Measurements from ENCODE around the gene NUDT4.

Gene NUDT4

DNA sequence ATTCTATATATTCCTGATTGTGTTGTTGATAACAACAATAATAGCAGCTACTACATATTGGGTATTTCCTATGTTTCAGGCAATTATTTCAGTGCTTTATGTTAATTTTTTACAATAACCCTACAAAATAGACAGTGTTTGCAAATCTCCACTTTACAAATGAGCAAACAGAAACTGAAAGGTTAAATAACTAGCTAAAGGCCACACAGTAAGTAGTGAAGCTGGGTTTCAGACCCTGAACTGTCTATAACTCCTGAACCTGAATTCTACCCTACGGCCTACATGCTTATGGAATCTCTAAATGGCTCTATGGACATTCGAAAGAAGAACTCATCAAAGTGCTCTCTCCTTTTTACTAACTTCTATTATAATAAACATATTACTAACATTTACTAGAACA lies 19.7 kb upstream of the NUDT4 start:
- no peak for ATAC-seq (ENCODE audit: low read depth)
- DNase-seq (ENCODE audit: low spot score in 2 of 2) = no peak
- Mint-ChIP-seq H3K27ac (no peak overlapping the region), H3K27me3 (no peaks in the 10 kb centered on the region), H3K4me1 (peaks cover 3% of the 10 kb centered on the region), H3K9me3 (no peaks in the 10 kb centered on the region), H3K36me3 (no peaks in the 10 kb centered on the region), H3K4me3 (no peak overlapping the region)

DNA sequence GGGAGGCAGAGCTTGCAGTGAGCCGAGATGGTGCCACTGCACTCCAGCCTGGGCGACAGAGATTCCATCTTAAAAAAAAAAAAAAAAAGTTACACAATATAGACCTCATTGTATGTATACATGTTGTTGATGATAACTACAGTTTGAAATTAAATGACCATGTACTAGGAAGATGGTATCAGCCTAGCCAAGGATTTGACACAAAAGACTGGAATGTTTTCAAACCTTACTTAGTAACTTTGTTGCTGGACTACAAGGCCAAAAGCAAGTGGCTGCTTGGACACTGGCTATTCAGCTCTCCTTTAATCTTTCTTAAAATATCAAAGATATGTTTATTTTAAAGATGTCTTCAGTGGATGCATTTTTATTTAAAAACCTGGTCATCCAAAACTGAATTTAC lies 18.9 kb upstream of the NUDT4 start:
- Mint-ChIP-seq H3K27ac (no peak overlapping the region), H3K4me1 (peaks cover 4% of the 10 kb centered on the region), H3K4me3 (no peak overlapping the region), H3K27me3 (no peaks in the 10 kb centered on the region), H3K36me3 (no peaks in the 10 kb centered on the region), H3K9me3 (no peaks in the 10 kb centered on the region)
- ATAC-seq (ENCODE audit: low read depth) (no peak), DNase-seq (ENCODE audit: low spot score in 2 of 2) (no peak)

- H3K9me3 Mint-ChIP-seq = no peaks in the 10 kb centered on the region
- no peak for ATAC-seq (ENCODE audit: low read depth)
- H3K36me3 Mint-ChIP-seq = no peaks in the 10 kb centered on the region
- no peak for DNase-seq (ENCODE audit: low spot score in 2 of 2)
- H3K27me3 Mint-ChIP-seq = no peaks in the 10 kb centered on the region
- peaks cover 6% of the 10 kb centered on the region for H3K4me1 Mint-ChIP-seq
- no peak overlapping the region for H3K4me3 Mint-ChIP-seq
- H3K27ac Mint-ChIP-seq = no peak overlapping the region
Observed at GRCh38 chr12:93360688-93361087, 17.0 kb upstream of the NUDT4 start.

- no peaks in the 10 kb centered on the region for H3K9me3 Mint-ChIP-seq
- no peaks in the 10 kb centered on the region for H3K27me3 Mint-ChIP-seq
- no peak for DNase-seq (ENCODE audit: low spot score in 2 of 2)
- ATAC-seq (ENCODE audit: low read depth) = no peak
- H3K4me3 Mint-ChIP-seq = no peak overlapping the region
- no peaks in the 10 kb centered on the region for H3K36me3 Mint-ChIP-seq
- H3K4me1 Mint-ChIP-seq = peaks cover 6% of the 10 kb centered on the region
- no peak overlapping the region for H3K27ac Mint-ChIP-seq
Observed at GRCh38 chr12:93361151-93361919, 16.4 kb upstream of the NUDT4 start.

DNA sequence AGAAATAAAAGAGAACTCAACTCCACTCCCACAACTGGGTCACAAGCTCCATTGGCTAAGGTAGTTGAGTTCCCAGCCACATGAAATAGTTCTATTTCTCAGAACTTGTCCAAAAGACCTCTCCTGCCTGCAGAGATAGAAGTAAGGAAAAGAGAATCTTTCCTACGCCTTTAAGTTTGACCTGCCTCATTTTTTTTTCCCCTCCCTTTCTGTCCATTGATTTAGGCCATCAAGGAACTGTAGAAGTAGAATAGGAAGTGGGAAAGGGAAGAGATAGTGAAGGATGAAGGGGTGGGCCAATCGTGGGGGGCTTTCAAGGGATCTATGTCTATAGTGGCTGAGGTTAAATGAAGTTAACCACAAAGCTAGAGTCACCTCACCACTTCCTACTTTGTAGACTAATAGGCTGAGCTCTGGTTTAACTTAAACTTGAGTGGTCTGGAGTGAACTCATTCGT lies 13.9 kb upstream of the NUDT4 start:
- peak; percentile 68 for ATAC-seq (ENCODE audit: low read depth)
- Mint-ChIP-seq H3K27me3 (no peaks in the 10 kb centered on the region), H3K4me3 (no peak overlapping the region), H3K4me1 (peaks cover 6% of the 10 kb centered on the region), H3K27ac (no peak overlapping the region), H3K36me3 (no peaks in the 10 kb centered on the region), H3K9me3 (no peaks in the 10 kb centered on the region)
- no peak for DNase-seq (ENCODE audit: low spot score in 2 of 2)

DNA sequence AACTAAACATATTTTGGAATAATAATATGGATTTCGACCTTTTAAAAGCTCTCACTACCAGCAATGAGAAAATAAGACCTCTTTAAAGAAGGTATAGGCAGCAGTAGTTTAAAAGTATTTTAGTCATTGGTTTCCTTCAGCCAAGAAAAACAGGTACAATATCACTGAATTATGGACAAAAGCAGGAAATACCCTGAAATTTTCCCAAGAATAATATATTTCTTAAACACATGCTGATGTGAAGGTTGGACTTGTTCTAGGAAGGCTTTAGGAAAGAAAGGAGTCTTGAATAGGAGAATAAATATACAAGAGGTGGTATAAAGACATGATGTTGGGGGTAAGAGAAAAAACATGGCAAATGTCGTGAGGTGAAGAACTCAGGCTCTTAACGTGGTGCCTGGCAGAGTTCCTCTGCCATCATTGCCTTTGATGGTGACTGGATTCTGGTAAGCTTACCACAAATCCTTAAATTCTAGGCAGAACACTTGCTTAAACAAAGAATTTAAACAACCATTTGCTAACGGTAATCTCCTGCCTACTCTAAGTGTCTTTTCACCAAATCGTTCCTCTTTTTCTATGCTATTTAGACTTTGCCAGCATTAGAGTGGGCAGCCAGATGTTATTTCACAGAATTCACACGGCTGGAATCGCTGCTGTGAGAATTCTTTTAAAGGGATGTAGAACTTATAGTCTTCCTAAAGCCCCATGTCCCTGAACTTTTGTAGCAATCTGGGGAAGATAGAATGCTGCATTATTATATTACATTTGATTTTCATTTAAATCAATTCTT lies 11.9 kb upstream of the NUDT4 start:
- no peak overlapping the region for H3K27ac Mint-ChIP-seq
- DNase-seq (ENCODE audit: low spot score in 2 of 2) (no peak), ATAC-seq (ENCODE audit: low read depth) (no peak)
- H3K36me3 Mint-ChIP-seq = no peaks in the 10 kb centered on the region
- no peaks in the 10 kb centered on the region for H3K9me3 Mint-ChIP-seq
- H3K4me3 Mint-ChIP-seq = no peak overlapping the region
- no peaks in the 10 kb centered on the region for H3K27me3 Mint-ChIP-seq
- peaks cover 6% of the 10 kb centered on the region for H3K4me1 Mint-ChIP-seq

DNA sequence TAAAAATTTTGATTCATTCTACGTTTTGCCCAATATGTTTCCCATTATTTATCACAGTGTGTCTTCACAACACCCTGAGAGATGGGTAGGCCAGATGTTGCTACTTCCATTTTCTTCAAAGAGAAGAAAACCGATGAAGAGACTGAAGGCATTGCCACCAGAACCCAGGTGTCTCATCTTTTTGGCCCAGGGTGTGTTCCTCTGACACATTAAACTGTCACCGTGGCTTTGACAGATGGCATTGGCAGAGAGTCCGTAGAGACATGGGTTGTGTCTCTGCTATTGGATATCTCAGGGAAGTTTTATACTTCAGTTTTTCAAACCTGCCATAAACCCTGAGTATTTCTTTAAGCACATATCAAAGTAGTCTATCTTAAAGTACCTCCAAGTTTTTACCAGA lies 11.3 kb upstream of the NUDT4 start:
- Mint-ChIP-seq H3K9me3 (no peaks in the 10 kb centered on the region), H3K27me3 (no peaks in the 10 kb centered on the region), H3K36me3 (no peaks in the 10 kb centered on the region), H3K4me1 (peaks cover 6% of the 10 kb centered on the region), H3K27ac (no peak overlapping the region), H3K4me3 (no peak overlapping the region)
- no peak for DNase-seq (ENCODE audit: low spot score in 2 of 2)
- no peak for ATAC-seq (ENCODE audit: low read depth)

DNA sequence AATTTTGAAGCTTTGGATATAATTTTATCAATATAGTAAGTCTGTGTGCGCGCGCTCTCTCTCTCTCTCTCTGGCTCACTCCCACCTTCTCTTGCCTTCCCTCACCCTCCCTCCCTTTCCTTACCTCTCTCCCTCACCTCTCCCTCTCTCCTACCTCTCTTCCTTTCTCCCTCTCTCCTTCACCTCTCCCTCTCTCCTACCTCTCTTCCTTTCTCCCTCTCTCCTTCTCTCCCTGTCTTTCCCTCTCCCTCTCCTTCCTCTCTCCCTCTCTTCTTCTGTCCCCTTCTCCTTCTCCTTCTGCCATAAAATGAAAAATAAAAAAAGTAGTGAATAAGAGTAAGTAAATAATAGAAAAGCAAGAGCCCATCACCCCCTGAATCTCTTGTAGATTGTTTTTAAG lies 9.0 kb upstream of the NUDT4 start:
- H3K4me3 Mint-ChIP-seq = no peak overlapping the region
- H3K27ac Mint-ChIP-seq = no peak overlapping the region
- H3K4me1 Mint-ChIP-seq = peaks cover 3% of the 10 kb centered on the region
- H3K9me3 Mint-ChIP-seq = no peaks in the 10 kb centered on the region
- no peaks in the 10 kb centered on the region for H3K36me3 Mint-ChIP-seq
- ATAC-seq (ENCODE audit: low read depth) = no peak
- no peak for DNase-seq (ENCODE audit: low spot score in 2 of 2)
- peaks cover 1% of the 10 kb centered on the region for H3K27me3 Mint-ChIP-seq

DNA sequence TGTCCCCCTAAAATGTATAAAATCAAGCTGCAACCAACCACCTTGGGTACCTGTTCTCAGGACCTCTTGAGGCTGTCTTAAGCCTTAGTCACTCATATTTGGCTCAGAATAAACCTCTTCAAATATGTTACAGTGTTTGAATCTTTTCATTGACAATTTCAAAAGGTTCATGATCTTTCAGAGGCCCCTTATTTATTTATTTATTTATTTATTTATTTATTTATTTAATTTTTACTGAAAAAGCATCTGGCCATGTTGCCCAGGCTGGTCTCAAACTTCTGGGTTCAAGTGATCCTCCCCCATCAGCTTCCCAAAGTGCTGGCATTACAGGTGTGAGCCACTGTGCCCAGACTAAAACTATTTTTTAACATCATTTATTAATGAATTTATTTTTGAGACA lies 8.2 kb upstream of the NUDT4 start:
- peaks cover 1% of the 10 kb centered on the region for H3K27me3 Mint-ChIP-seq
- no peak overlapping the region for H3K27ac Mint-ChIP-seq
- no peaks in the 10 kb centered on the region for H3K9me3 Mint-ChIP-seq
- no peak for ATAC-seq (ENCODE audit: low read depth)
- DNase-seq (ENCODE audit: low spot score in 2 of 2) = no peak
- H3K36me3 Mint-ChIP-seq = no peaks in the 10 kb centered on the region
- H3K4me1 Mint-ChIP-seq = no peaks in the 10 kb centered on the region
- H3K4me3 Mint-ChIP-seq = no peak overlapping the region

GRCh38 chr12:93370947-93371346 lies 6.8 kb upstream of the NUDT4 start:
- H3K4me3 Mint-ChIP-seq = no peak overlapping the region
- peaks cover 1% of the 10 kb centered on the region for H3K27me3 Mint-ChIP-seq
- H3K4me1 Mint-ChIP-seq = no peaks in the 10 kb centered on the region
- no peak for DNase-seq (ENCODE audit: low spot score in 2 of 2)
- H3K36me3 Mint-ChIP-seq = no peaks in the 10 kb centered on the region
- H3K27ac Mint-ChIP-seq = no peak overlapping the region
- no peak for ATAC-seq (ENCODE audit: low read depth)
- H3K9me3 Mint-ChIP-seq = no peaks in the 10 kb centered on the region

GRCh38 chr12:93373961-93374656 lies 3.6 kb upstream of the NUDT4 start:
- no peaks in the 10 kb centered on the region for H3K36me3 Mint-ChIP-seq
- peaks cover 5% of the 10 kb centered on the region for H3K4me1 Mint-ChIP-seq
- ATAC-seq (ENCODE audit: low read depth) (no peak), DNase-seq (ENCODE audit: low spot score in 2 of 2) (no peak)
- H3K27ac Mint-ChIP-seq = no peak overlapping the region
- H3K27me3 Mint-ChIP-seq = peaks cover 1% of the 10 kb centered on the region
- H3K9me3 Mint-ChIP-seq = no peaks in the 10 kb centered on the region
- no peak overlapping the region for H3K4me3 Mint-ChIP-seq

GRCh38 chr12:93375906-93376305 lies 1.8 kb upstream of the NUDT4 start:
- H3K4me1 Mint-ChIP-seq = peaks cover 17% of the 10 kb centered on the region
- H3K27ac Mint-ChIP-seq = no peak overlapping the region
- peaks cover 1% of the 10 kb centered on the region for H3K27me3 Mint-ChIP-seq
- no peak overlapping the region for H3K4me3 Mint-ChIP-seq
- H3K36me3 Mint-ChIP-seq = no peaks in the 10 kb centered on the region
- DNase-seq (ENCODE audit: low spot score in 2 of 2) (no peak), ATAC-seq (ENCODE audit: low read depth) (no peak)
- H3K9me3 Mint-ChIP-seq = no peaks in the 10 kb centered on the region

DNA sequence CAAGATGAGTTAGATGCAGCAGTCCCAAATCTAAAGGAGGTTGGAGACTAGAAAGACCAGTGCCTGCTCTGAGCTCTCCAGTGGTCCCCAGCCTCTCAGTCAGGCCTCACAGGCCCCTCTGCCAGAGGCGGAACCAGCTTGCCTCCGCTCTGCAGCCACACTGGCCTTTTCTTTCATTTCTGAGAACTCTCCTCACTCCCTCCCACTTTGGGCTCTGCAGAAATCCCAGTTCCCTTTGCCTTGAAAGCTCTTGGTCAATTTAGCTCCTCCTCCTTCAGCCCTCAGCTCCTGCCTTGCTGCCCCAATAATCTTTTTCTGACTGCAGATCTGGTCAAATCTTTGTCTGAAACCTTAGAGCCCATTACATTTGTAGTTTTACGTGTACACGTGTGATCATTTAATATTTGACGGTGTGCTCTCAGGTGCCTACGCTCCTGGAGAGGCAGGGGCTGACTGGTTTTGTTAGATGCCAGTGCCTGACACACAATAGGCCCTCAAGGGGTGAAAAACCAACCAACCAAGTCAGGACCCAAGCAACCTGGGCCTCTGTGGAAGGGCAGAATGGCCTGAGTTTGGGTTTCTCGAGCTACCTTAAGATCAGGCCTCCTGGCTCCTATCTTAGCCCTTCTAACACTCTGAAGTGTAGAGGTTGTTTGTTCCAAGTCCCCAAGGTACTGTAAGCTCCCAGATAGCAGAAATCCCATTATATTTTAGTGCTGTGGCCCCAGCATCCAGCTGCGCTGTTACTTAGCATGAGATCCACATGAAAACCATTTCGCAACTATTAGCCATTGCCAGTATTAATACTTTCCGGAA lies 1.1 kb upstream of the NUDT4 start:
- Mint-ChIP-seq H3K27me3 (peaks cover 1% of the 10 kb centered on the region), H3K4me1 (peaks cover 22% of the 10 kb centered on the region), H3K4me3 (peak overlapping the region; percentile 94), H3K36me3 (no peaks in the 10 kb centered on the region), H3K27ac (no peak overlapping the region), H3K9me3 (no peaks in the 10 kb centered on the region)
- no peak for DNase-seq (ENCODE audit: low spot score in 2 of 2)
- no peak for ATAC-seq (ENCODE audit: low read depth)
